NB4 (cell line): Measurements from ENCODE around the gene ARFGEF2.

ENCODE experiments used
- CTCF ChIP-seq: IDR thresholded peaks from one replicate; pipeline ENCODE4 v1.5.1; 2012; ENCODE audit warnings: low read depth, low read length
- MAX ChIP-seq: IDR thresholded peaks from 2 replicates; pipeline ENCODE4 v1.6.1; 2011; ENCODE audit warnings: low read depth, low read length
- MYC ChIP-seq: IDR thresholded peaks from 2 replicates; pipeline ENCODE4 v1.6.1; 2011; ENCODE audit warnings: low read depth, low read length
- POLR2A ChIP-seq: IDR thresholded peaks from 2 replicates; pipeline ENCODE4 v1.6.1; 2011; ENCODE audit warnings: mild to moderate bottlenecking; ENCODE audit not compliant: insufficient read length; ENCODE audit errors: extremely low read depth

- TF ChIP-seq CTCF (no peak), POLR2A (no peak), MAX (no peak), MYC (no peak)
Observed at GRCh38 chr20:48926267-48926666, 4.8 kb downstream of the ARFGEF2 start.
